GM18526 (cell line): ENCODE measurements around the gene FSCN2.

Experiments
- POLR2A ChIP-seq: IDR thresholded peaks from 3 replicates; pipeline ENCODE4 v1.6.1; 2011; ENCODE audit not compliant: insufficient read length; ENCODE audit errors: extremely low read depth

Gene FSCN2

DNA sequence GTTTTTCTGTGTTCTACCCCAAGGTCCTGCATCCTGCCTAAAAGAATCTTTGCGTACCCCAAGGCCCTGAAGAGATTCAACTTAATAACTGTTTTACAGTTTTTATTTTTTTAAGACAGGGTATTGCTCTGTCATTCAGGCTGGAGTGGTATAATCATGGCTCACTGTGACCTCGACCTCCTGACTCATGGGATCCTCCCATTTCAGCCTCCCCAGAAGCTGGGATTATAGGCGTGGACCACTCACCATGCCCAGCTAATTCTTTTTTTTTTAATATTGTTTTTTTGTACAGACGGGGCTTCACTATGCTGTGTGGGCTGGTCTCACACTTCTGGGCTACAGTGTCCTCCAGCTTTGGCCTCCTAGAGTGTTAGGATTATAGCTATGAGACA lies 33.3 kb downstream of the FSCN2 start:
- no peak for TF ChIP-seq POLR2A

DNA sequence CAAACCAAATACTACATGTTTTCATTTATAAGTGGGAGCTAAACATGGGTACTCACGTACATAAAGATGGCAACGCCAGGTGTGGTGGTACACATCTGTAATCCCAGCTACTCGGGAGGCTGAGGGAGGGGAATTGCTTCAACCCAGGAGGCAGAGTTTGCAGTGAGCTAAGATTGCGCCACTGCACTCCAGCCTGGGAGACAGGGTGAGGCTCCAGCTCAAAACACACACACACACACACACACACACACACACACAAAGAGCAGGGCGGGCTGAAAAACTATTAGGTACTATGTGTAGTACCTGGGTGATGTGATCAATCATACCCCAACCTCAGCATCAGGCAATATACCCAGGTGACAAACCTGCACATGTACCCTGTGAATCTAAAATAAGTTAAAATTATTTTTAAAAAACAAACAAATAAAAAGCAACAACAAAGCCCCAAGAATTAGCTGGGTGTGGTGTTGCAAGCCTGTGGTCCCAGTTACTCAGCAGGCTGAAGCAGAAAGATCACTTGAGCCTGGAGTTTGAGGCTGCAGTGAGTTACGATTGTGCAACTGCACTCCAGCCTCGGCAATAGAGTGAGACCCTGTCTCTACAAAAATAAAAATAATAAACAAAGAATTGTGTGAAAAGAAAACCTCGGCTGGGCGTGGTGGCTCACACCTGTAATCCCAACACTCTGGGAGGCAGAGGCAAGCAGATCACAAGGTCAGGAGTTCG lies 35.8 kb downstream of the FSCN2 start:
- no peak for TF ChIP-seq POLR2A

DNA sequence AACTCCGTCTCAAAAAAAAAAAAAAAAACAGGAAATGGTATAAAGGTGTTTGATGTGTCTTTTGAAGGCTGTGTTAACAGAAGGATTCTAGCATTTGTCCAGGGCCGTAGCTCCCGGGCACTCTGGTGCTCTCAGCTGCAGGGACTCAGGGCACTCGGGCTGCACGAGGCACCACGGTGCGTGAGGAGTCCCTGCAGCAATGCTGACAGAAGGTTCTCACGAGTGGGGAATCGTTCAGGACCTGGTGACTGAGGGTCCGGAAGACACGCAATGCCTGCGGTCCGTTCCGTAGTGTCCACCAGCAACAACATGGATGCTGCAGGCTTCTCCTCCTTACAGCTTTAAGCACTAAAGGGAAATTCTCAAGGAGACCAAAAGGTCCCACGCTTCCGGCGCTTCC lies 36.6 kb downstream of the FSCN2 start:
- TF ChIP-seq POLR2A = no peak

DNA sequence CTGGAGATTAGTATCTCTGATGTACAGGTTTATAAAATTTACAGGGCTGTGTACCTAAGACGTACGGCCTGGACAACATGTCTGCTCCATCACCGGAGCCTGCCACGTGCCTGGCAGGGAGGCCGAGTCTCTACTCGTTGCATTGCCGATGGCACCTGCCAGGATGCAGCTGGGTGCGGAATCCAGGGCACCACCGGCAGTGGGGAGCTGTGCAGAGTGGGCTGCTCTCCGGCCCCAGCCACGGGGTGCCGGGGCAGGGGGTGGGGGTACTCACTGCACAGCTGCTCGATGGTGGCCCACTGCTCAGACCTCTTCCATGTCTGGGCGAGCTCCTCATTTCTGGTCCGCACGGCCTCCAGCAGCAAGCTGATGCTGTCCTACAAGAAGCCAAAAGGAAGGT lies 37.1 kb downstream of the FSCN2 start:
- TF ChIP-seq POLR2A = no peak

DNA sequence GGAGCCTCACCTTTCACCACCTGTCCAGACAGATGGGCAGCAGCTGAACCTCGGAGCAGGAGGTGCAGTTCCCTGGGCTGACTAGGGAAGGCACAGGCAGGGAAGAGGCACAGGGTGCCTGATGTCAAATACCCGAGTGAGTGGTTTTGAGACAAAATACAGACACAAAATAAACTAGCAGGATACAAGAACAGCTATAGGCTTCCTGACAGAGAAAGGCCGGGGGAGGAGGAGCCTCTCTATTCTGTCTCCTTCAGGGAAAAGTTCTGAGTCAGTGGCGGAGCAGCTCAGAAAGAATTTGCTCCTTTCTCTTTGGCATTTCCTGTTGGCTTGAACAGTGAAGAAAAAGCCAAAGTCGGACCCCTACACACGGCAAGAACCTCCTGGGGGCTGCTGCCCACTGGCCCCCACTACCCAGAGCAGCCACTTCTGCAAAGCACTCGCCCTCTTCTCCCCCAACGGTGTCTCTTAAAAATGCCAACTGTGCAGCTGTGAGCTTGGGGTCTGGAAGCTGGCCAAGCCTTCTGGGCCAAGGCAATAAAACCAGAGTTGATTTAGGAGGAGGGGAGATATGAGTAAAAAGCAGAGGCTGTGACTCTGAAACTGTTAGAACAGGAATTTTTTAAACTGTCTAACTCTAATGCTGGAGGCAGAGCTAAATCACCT lies 38.4 kb downstream of the FSCN2 start:
- no peak for TF ChIP-seq POLR2A

DNA sequence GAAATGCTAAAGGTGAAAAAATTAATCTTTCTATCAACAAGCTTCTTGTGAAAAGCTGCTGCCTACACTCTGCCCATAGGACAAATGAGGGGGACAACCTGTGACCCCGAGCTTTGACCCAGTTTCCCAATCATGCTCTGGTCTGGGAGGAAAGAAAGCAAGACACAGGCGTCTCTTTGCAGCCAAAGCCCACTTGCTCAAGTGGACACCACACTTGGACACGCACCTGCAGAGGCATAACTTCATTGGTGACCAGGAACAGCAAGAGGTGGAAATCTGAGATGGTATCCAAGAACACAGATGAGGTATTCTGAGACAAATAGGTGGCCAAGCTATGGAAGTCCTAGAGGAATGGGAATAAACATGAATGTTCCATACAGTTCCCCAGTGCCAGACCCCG lies 39.0 kb downstream of the FSCN2 start:
- TF ChIP-seq POLR2A = no peak

DNA sequence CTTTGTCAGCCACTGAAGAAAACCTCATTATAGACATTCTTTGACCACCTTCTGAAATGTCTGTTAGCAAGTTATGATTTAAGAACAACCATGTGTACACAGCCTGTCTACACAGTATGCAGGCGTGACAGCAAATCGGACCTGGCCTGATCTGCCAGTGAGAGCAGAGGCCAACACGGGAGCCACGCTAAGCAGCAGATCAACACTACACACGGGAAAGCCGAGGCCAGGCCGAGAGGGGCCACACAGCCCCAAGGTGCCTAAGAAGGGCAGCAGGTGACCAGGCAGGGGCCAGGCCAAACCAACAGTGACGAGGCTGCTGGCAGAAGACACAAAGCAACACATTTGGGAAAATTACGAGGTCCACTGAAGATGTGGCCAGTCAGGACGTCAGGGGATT lies 40.2 kb downstream of the FSCN2 start:
- no peak for TF ChIP-seq POLR2A

DNA sequence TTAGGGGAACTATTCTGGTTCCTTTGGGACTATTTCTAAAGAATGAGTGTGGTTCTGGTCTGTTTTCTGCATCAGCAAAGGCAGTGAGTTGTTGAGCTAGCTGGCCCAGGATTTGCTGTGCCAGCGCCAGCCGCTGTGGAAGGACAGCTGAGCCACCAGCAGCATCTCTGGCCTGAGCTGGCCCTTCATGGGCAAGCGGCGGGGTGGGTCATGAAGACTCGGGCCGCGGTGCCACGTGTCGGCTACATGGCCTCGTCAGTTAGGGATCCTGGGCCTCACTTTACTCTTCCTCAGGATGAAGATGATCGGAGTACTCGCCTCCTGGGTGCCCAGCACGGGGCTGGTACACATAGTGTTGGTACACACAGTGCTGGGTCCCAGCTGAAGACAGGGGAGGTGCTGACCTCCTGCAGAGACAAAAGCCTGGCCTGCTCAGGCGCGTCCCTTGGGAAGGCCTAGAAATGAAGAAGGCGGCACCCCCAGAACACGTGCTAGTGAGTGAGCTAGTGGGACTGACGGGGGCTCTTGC lies 41.9 kb downstream of the FSCN2 start:
- no peak for TF ChIP-seq POLR2A

DNA sequence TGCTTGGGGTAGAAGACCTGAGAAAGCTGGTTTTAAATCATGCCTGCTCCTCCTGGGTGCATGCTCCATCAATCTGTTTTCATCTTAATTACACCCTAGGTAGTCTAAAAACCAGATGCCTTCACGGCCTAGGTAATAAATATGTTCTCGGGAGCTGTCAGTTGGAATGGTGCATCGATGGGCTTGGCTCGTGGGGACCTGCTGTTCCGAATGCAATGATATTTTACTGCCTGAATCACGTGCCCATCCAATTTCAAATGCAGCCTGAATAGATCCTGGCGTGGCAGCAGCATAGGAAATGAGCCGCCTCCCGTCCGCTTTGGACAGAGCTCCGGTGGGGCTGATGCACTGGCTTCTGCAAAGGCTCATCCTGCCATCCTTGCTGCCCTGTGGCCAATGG lies 42.8 kb downstream of the FSCN2 start:
- no peak for TF ChIP-seq POLR2A

DNA sequence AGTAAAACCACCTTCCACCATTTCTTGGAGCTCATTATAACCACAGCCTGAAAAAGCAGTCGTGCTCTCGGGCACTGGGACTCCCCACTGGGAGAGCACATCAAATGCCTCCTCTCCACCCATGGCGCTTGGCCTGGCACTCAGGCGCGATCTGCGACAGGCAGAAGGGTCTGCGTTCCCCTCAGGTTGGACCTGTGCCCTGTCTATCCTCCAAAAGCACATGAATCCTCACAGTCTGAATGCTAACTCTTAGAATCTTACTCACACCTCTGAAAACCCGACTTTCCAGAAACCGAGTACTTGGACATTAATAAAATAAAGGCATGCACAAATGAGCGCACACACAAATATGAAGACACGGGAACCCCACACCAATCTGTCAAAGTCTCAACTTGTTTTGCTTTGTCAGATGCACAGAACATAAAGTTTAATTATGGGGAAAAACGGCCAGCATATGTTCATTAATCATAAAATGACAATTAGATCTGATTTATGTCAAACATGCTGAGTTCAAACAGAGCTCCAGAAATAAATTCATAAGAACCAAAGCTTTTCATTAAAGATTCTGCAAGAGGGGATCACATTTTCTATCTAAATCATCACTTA lies 44.5 kb downstream of the FSCN2 start:
- TF ChIP-seq POLR2A = no peak

DNA sequence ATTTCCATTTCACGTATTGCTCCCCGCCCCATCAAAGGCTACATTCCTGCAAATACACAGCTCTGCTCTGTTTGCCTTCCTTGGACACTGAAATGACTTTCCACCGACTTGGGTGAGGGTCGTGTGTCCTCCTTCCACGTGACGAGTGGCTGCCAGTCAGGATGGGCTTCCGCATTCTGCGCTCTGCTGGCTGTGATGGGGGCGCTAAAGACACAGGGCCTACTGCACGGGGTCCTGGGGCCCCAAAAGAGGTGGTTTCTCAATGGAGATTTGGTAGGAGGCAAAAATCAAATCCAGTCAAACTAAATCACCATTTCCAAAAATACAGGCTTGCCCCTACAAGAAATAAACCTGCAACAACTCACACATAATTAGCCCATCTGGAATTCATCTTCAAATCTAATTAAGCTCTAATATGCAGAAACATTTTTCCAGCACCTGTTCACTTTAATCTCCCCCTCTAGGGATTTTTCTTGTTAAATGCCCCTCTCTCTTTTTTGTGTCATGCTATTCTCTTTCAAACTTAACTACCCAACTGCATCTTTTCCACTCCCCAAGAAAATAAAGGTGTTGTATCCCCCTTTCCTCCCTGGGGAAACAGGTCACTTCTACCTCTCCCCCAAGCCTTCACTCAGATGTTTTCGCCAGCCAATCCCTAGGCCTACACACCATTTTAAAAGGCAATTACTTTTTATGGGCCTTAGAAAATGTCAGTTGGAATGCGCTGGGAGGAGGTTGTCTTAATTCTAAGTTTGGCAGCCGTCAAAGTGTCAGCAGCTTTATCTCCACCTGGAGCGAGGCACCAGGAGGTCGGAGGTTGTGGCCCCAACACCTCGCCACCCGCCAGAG lies 45.8 kb downstream of the FSCN2 start:
- TF ChIP-seq POLR2A = no peak

DNA sequence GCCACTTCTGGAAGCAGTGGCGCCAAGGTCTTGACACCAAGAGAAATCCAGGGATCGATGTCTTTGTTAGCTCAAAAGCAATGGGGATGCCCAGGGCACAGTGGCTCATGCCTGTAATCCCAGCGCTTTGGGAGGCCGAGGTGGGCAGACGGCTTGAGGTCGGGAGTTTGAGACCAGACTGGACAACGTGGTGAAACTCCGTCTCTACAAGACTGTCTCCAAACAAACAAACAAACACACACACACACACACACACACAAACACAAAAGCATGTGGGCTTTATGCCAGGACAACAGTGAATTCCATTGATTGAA lies 46.4 kb downstream of the FSCN2 start:
- TF ChIP-seq POLR2A = no peak

DNA sequence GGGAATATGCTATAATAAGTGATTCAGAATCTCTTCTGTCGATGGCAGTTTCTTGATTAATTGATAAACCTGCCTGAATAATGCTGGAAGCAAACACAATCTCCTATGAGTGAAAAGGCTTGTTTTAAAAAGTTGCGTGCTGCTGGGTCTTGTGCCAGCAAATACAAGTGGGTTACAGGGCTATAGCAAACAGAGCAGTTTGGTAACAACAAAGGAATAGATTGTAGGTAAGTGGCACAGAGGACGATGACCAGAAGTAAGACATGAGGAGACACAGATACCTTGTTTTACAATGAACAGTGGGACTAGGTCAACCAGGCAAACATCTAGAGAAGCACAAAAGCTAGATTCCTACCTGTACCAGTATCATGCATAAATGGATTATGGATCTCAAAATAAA lies 47.7 kb downstream of the FSCN2 start:
- TF ChIP-seq POLR2A = no peak

DNA sequence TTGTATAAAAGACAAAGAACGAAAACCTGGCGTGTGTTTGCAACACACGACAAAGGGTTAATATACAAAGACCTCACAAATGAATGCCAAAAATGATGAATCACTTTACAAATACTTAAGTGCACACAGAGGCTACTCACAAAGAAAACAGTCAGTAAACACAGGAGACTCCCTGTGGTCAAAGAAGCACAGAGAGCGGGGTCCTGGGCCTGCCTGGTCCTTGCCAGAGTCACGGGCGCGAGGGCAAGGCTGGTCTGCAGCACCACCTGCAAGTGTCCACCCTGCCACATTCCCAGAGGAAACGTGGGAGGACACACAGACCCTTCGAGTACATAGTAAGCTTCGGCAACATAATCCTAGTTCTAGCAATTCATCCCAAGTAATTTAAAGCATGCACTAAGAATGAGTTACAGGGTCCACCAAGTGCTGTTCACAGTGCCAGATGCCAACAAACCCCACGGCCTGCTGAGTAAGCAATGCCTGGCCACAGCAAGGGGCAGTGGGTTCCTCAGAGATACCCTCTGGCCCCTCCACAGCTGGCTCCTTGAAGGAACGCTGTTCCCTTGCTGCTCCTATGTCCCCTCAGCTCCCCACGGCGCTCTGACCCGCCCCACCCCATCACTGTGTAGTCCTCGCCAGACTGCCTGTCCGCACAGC lies 48.6 kb downstream of the FSCN2 start:
- no peak for TF ChIP-seq POLR2A
